ENCODE results near the gene TOR1B.

DNA sequence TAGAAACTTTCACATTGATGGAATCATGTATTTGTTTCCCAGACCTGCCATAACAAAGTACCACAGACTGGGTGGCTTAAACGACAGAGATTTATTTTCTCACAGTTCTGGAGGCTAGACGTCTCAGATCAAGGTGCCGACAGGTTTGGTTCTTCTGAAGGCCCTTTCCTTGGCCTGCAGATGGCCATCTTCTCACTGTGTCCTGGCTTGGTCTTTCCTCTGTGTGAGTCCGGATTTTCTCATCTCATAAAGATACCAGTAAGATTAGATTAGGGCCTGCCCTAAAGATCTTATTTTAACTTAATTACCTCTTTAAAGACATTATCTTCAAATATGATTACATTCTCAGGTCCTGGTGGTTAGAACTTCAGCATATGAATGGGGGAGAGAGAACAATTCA is 38.1 kb downstream of the TOR1B start:
- no peak for TF ChIP-seq POLR2A (IDR thresholded peaks at IDR 0.05)
- TF ChIP-seq, protein P1, sequence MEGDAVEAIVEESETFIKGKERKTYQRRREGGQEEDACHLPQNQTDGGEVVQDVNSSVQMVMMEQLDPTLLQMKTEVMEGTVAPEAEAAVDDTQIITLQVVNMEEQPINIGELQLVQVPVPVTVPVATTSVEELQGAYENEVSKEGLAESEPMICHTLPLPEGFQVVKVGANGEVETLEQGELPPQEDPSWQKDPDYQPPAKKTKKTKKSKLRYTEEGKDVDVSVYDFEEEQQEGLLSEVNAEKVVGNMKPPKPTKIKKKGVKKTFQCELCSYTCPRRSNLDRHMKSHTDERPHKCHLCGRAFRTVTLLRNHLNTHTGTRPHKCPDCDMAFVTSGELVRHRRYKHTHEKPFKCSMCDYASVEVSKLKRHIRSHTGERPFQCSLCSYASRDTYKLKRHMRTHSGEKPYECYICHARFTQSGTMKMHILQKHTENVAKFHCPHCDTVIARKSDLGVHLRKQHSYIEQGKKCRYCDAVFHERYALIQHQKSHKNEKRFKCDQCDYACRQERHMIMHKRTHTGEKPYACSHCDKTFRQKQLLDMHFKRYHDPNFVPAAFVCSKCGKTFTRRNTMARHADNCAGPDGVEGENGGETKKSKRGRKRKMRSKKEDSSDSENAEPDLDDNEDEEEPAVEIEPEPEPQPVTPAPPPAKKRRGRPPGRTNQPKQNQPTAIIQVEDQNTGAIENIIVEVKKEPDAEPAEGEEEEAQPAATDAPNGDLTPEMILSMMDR (IDR thresholded peaks at IDR 0.05): no peak

Data from gastroesophageal sphincter (tissue), 3 donors.